Large intestine (tissue), 12 donors: ENCODE data around the gene KRT6C. TPM values are rescaled to one million over a fixed set of nuclear protein-coding genes. Genes with fewer than 3 reads are reported as not detected.

ENCODE experiments used
- DNase-seq, 2 donors: peaks; one replicate each; pipeline versions ENCODE4 v3.0.0 to v3.0.0-alpha.2; 2013
- H3K27ac ChIP-seq: one replicate; pipeline ENCODE4 v1.5.1; 2013; ENCODE audit warnings: low read length
- H3K27me3 ChIP-seq: 2 replicates; pipeline ENCODE4 v1.6.1; 2013; ENCODE audit warnings: low read length; ENCODE audit not compliant: control insufficient read depth, insufficient read depth
- H3K36me3 ChIP-seq: 2 replicates; pipeline ENCODE4 v1.6.1; 2013; ENCODE audit warnings: low read length; ENCODE audit not compliant: control insufficient read depth, insufficient read depth
- H3K4me1 ChIP-seq: one replicate; pipeline ENCODE4 v1.6.1; 2013; ENCODE audit warnings: low read length; ENCODE audit not compliant: control insufficient read depth, insufficient read depth
- H3K4me3 ChIP-seq: one replicate; pipeline ENCODE4 v1.5.1; 2013; ENCODE audit warnings: low read length
- H3K9me3 ChIP-seq: one replicate; pipeline ENCODE4 v1.6.1; 2013; ENCODE audit warnings: mild to moderate bottlenecking, low read depth, low read length, moderate library complexity; ENCODE audit not compliant: control insufficient read depth
- WGBS: methylation state at CpG from one replicate; pipeline ENCODE4 v1.1.5; 2013; ENCODE audit warnings: low lambda C conversion rate; ENCODE audit not compliant: insufficient coverage; 5-methylcytosine and 5-hydroxymethylcytosine counted together
- long read RNA-seq, 11 donors: transcript quantifications; one replicate each; lab custom pipeline, GENCODE V29; 2026
- polyA plus RNA-seq: library from polyadenylated mRNA; unstranded; fragments of 120-200 nt; gene quantifications from one replicate; pipeline ENCODE4 v1.2.1, GENCODE V29; 2013

KRT6C gene
- polyA plus RNA-seq = not detected
- long read RNA-seq, donor 1 = 0 reads
- long read RNA-seq, donor 2 = 0 reads
- long read RNA-seq, donor 3 = 0 reads
- long read RNA-seq, donor 4 = 0 reads
- long read RNA-seq, donor 5 = 0 reads
- long read RNA-seq, donor 6 = 0 reads
- long read RNA-seq, donor 7 = 0 reads
- long read RNA-seq, donor 8 = 0 reads
- long read RNA-seq, donor 9 = 0 reads
- long read RNA-seq, donor 10 = 0 reads
- long read RNA-seq, donor 11 = 0 reads

GRCh38 chr12:52473768-52474167 is at the start of gene KRT6C:
Gene KRT6C, minus strand, starts transcription at chr12:52473805. Its CDS starts 68 bp downstream, at chr12:52473737.
- Histone ChIP-seq H3K4me1 (no peaks in the 10 kb centered on the region), H3K4me3 (no peak within 1 kb of the TSS), H3K27ac (no peak within 1 kb of the TSS), H3K27me3 (no peaks in the 10 kb centered on the region), H3K36me3 (no peaks in the 10 kb centered on the region), H3K9me3 (no peaks in the 10 kb centered on the region)
- DNase-seq = no peak
- WGBS = no CpG with 5 or more reads among the region's 4 CpGs

GRCh38 chr12:52522346-52523011 is 48.9 kb upstream of the KRT6C start:
- Histone ChIP-seq H3K27me3 (peaks cover 2% of the 10 kb centered on the region), H3K36me3 (no peaks in the 10 kb centered on the region), H3K27ac (no peak overlapping the region), H3K9me3 (no peaks in the 10 kb centered on the region), H3K4me3 (no peak overlapping the region), H3K4me1 (peaks cover 7% of the 10 kb centered on the region)
- WGBS = no CpG with 5 or more reads among the region's 10 CpGs
- DNase-seq = no peak

- DNase-seq = no peak
- WGBS = no CpG with 5 or more reads among the region's 10 CpGs
- no peak overlapping the region for H3K4me3 ChIP-seq
- H3K9me3 ChIP-seq = no peaks in the 10 kb centered on the region
- peaks cover 2% of the 10 kb centered on the region for H3K27me3 ChIP-seq
- H3K36me3 ChIP-seq = no peaks in the 10 kb centered on the region
- no peak overlapping the region for H3K27ac ChIP-seq
- peaks cover 7% of the 10 kb centered on the region for H3K4me1 ChIP-seq
Measured at GRCh38 chr12:52521568-52522266, 48.1 kb upstream of the KRT6C start.

GRCh38 chr12:52521175-52521567 is 47.6 kb upstream of the KRT6C start:
- Histone ChIP-seq H3K36me3 (no peaks in the 10 kb centered on the region), H3K27ac (no peak overlapping the region), H3K4me1 (peaks cover 7% of the 10 kb centered on the region), H3K9me3 (no peaks in the 10 kb centered on the region), H3K27me3 (peaks cover 2% of the 10 kb centered on the region), H3K4me3 (no peak overlapping the region)
- DNase-seq = peak; percentile 47 to 73
- WGBS = no CpG with 5 or more reads among the region's 10 CpGs

- 100% methylated on average over 3 of the region's 29 CpGs for WGBS
- Histone ChIP-seq H3K4me1 (peaks cover 7% of the 10 kb centered on the region), H3K4me3 (no peak within 1 kb of the TSS), H3K9me3 (no peaks in the 10 kb centered on the region), H3K27ac (no peak within 1 kb of the TSS), H3K27me3 (peaks cover 2% of the 10 kb centered on the region), H3K36me3 (no peaks in the 10 kb centered on the region)
- no peak for DNase-seq
Measured at GRCh38 chr12:52519826-52520662, 46.4 kb upstream of the KRT6C start, which contains the start of gene KRT5. Gene KRT5, minus strand, starts transcription at chr12:52520394. Its CDS starts 98 bp downstream, at chr12:52520296.

- no peak overlapping the region for H3K4me3 ChIP-seq
- peaks cover 7% of the 10 kb centered on the region for H3K4me1 ChIP-seq
- no peak for DNase-seq
- no peaks in the 10 kb centered on the region for H3K9me3 ChIP-seq
- WGBS = no CpG with 5 or more reads among the region's 3 CpGs
- H3K36me3 ChIP-seq = no peaks in the 10 kb centered on the region
- H3K27me3 ChIP-seq = peaks cover 2% of the 10 kb centered on the region
- no peak overlapping the region for H3K27ac ChIP-seq
Measured at GRCh38 chr12:52519387-52519703, 45.7 kb upstream of the KRT6C start.

GRCh38 chr12:52518574-52519386 is 45.2 kb upstream of the KRT6C start:
- no CpG with 5 or more reads among the region's 8 CpGs for WGBS
- no peaks in the 10 kb centered on the region for H3K36me3 ChIP-seq
- H3K27me3 ChIP-seq = no peaks in the 10 kb centered on the region
- H3K4me1 ChIP-seq = peaks cover 7% of the 10 kb centered on the region
- H3K4me3 ChIP-seq = no peak overlapping the region
- H3K27ac ChIP-seq = no peak overlapping the region
- no peaks in the 10 kb centered on the region for H3K9me3 ChIP-seq
- no peak for DNase-seq

GRCh38 chr12:52517888-52518287 is 44.3 kb upstream of the KRT6C start:
- no peak for DNase-seq
- peaks cover 7% of the 10 kb centered on the region for H3K4me1 ChIP-seq
- no peaks in the 10 kb centered on the region for H3K36me3 ChIP-seq
- no peak overlapping the region for H3K4me3 ChIP-seq
- no CpG with 5 or more reads among the region's 5 CpGs for WGBS
- no peaks in the 10 kb centered on the region for H3K9me3 ChIP-seq
- H3K27me3 ChIP-seq = no peaks in the 10 kb centered on the region
- H3K27ac ChIP-seq = no peak overlapping the region

GRCh38 chr12:52517005-52517835 is 43.6 kb upstream of the KRT6C start:
- H3K4me3 ChIP-seq = no peak overlapping the region
- H3K27me3 ChIP-seq = no peaks in the 10 kb centered on the region
- H3K27ac ChIP-seq = no peak overlapping the region
- H3K4me1 ChIP-seq = peaks cover 7% of the 10 kb centered on the region
- 100% methylated on average over 1 of the region's 14 CpGs for WGBS
- no peak for DNase-seq
- no peaks in the 10 kb centered on the region for H3K9me3 ChIP-seq
- no peaks in the 10 kb centered on the region for H3K36me3 ChIP-seq
